Raji (cell line): Measurements from ENCODE around the gene AQP4.

Experiments
- POLR2A ChIP-seq: IDR thresholded peaks from 2 replicates; pipeline ENCODE4 v1.6.1; 2011; ENCODE audit warnings: low read depth, low read length, control low read depth; ENCODE audit not compliant: insufficient read depth

The AQP4 gene

DNA sequence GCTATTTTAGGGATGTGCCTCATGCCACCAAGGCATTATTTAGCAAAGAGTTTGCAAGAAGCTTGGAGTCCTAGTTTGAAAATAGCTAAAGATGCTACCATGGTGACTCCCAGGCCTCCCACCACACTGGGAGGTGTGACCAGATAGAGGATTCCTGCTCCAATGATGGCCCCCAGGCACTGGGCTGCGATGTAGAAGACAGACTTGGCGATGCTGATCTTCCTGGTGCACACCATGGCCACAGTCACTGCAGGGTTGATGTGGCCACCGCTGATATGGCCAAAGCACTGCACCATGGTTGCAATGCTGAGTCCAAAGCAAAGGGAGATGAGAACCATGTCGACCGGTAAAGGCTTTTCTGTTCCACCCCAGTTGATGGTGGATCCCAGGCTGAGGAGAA, 3.4 kb downstream of the AQP4 start:
- no peak for TF ChIP-seq POLR2A

GRCh38 chr18:26854292-26854881, 11.1 kb downstream of the AQP4 start:
- TF ChIP-seq POLR2A, result no peak

- no peak for TF ChIP-seq POLR2A
These were observed 12.1 kb downstream of the AQP4 start for GRCh38 chr18:26853401-26853800.

- TF ChIP-seq POLR2A, result no peak
These were observed 21.7 kb downstream of the AQP4 start for GRCh38 chr18:26843760-26844159.

DNA sequence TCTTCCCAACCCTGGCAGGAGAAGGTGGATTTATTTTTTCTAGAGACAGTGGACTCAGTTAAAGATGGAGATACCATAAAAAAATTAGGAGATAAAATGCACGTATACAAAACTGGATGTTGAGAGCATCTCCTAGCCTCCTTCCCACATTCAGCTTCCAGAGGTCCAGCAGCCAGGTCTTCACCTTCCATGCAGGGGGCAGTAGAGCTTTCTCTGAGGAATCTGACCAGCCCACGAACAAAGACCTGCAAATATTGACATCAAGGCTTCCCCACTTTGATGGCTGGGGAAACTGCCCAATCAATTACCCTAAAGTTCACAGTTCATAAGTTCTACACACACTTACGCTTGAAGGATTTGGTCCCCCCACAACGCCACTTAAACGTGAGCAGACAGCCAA, 24.5 kb downstream of the AQP4 start:
- TF ChIP-seq POLR2A, result no peak

- TF ChIP-seq POLR2A, result no peak
These were observed 25.9 kb downstream of the AQP4 start for GRCh38 chr18:26839609-26840008.

- no peak for TF ChIP-seq POLR2A
These were observed 33.2 kb downstream of the AQP4 start for GRCh38 chr18:26832302-26832701.

- no peak for TF ChIP-seq POLR2A
These were observed 37.9 kb downstream of the AQP4 start for GRCh38 chr18:26827581-26827980.

DNA sequence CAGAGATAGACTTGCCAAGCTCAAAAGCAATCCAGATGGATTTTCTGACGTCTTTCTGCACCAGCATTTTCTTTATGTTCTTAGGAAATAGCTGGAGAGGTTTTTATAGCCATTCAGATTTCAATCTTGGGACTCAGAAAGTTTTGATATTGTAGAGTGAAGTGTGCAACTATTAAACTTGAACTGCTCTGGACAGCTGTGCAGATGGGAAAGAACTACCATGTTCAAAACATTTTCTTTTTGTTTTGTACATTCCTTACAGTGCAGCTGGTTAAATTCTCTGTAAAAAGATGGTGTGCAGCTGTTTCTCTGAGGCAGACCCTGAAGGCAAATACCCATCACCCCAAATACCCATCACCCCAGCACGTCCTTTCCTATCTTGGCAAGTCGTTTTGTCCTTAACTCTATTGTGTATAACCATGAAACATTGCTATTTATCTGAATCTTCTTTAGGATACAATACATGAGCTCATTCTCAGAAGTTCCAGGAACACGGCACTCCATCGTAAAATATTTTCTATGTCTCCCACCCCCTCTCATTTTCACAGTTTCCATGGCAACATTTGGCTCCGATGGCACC, 38.8 kb downstream of the AQP4 start:
- TF ChIP-seq POLR2A, result no peak

GRCh38 chr18:26821181-26821580, 44.3 kb downstream of the AQP4 start:
- no peak for TF ChIP-seq POLR2A

DNA sequence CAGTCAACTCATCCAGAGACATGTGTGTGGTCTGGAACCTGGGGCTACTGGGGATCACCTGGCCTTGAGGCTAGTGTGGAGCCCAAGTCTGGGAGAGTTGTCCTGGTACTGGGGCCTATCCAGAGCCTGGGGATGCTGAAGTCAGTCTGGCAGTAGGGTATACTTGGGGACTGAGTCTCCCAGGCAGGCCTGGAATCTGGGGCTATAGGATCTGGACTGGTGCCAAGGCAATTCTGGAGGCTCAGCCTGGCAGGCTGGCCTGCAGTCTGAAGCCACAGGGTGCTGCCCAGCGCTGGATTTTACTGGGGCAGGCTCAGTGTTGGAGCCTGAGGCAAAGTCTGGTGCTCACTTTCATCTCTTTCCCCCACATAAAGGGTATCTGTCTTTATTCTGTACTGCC, 46.5 kb downstream of the AQP4 start:
- no peak for TF ChIP-seq POLR2A

- no peak for TF ChIP-seq POLR2A
These were observed 47.0 kb downstream of the AQP4 start for GRCh38 chr18:26818461-26818860.

- TF ChIP-seq POLR2A, result no peak
These were observed 52.5 kb downstream of the AQP4 start for GRCh38 chr18:26813043-26813442.

GRCh38 chr18:26812462-26812861, 53.0 kb downstream of the AQP4 start:
- no peak for TF ChIP-seq POLR2A

GRCh38 chr18:26809346-26809745, 56.2 kb downstream of the AQP4 start:
- no peak for TF ChIP-seq POLR2A

DNA sequence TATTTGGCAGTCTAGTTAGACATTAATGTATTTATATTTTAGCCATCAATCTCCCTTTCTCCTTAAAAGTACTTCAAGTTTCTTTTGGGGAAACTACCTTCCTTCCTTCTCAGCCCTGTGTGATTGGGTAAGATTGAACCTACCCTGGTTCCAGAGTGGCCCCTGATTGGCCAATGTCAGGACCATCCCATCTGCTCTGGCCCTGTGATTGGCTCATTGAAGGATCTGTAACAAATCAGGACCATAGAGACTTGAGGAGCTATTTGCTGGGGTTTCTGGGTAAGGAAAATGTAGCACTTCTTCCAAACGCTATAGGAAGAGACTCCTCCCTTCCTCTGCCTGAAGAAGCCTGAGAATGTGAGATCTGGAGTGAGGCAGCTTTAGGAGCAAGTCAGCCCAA, 59.3 kb downstream of the AQP4 start:
- TF ChIP-seq POLR2A, result no peak

DNA sequence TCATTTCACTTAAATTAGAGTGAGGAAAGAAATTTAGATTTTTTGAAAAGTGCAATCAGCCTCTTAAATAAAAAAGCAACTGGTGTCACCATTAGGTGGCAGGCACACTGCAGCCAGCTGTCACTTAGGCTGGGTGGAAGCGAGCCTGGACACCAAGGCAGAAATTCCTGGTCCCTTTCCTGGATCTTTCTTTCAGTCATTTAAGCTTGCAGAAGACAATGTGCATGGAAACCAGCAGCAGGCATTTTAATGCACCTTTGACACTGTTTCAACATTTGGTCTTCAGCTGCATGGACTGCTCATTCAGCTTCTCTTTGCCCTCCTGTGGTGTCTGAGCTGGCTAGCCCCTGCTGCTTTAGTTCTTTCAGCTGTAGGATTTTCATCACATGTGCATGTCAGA, 61.0 kb downstream of the AQP4 start:
- TF ChIP-seq POLR2A, result no peak
